Keratinocyte (primary cell): ENCODE data around the gene SAFB. TPM values are rescaled to one million over a fixed set of nuclear protein-coding genes. Genes with fewer than 3 reads are reported as not detected.
A peak's percentile ranks its signal among the peaks of the same experiment; 100 is the strongest.

Experiments used
- DNase-seq: peaks from one replicate; pipeline ENCODE4 v3.0.0-alpha.2; 2011; ENCODE audit warnings: low read depth, missing footprints, low spot score
- FAIRE-seq: peaks from 2 replicates; lab custom pipeline; 2011; peaks lifted over from hg19 to GRCh38; lab: Jason Lieb, UNC
- H2AFZ ChIP-seq: 2 replicates; pipeline ENCODE4 v1.6.0; 2012; ENCODE audit warnings: low read length, control low read depth, inconsistent platforms; ENCODE audit not compliant: control insufficient read depth
- H3K27ac ChIP-seq: 2 replicates; pipeline ENCODE4 v1.5.1; 2011; ENCODE audit warnings: low read length; ENCODE audit not compliant: control insufficient read depth, insufficient read depth
- H3K27me3 ChIP-seq: 3 replicates; pipeline ENCODE4 v1.6.0; 2011; ENCODE audit warnings: low read length; ENCODE audit not compliant: control insufficient read depth, insufficient read depth; ENCODE audit errors: extremely low read depth
- H3K36me3 ChIP-seq, 2 experiments: 2 replicates in 1 of 2; 3 replicates in 1 of 2; pipeline ENCODE4 v1.5.1; 2011; ENCODE audit warnings: low read length in 2 of 2, mild to moderate bottlenecking in 1 of 2; ENCODE audit not compliant: control insufficient read depth in 2 of 2, insufficient read depth in 2 of 2; ENCODE audit errors: extremely low read depth in 1 of 2
- H3K4me1 ChIP-seq: 3 replicates; pipeline ENCODE4 v1.5.1; 2011; ENCODE audit warnings: low read length; ENCODE audit not compliant: control insufficient read depth, insufficient read depth; ENCODE audit errors: extremely low read depth
- H3K4me2 ChIP-seq: 3 replicates; pipeline ENCODE4 v1.6.0; 2011; ENCODE audit warnings: low read depth, low read length; ENCODE audit not compliant: control insufficient read depth, insufficient read depth; ENCODE audit errors: extremely low read depth
- H3K4me3 ChIP-seq, 3 experiments: fragments of 200-600 bp in 1 of 3; sonication (generic) in 1 of 3; 2 replicates in 2 of 3; 3 replicates in 1 of 3; pipeline ENCODE4 v1.5.1; 2011 to 2016; ENCODE audit warnings: low read length in 3 of 3, mild to moderate bottlenecking in 3 of 3, control low read depth in 2 of 3, inconsistent platforms in 1 of 3, low read depth in 1 of 3, mixed read lengths in 1 of 3, mixed run types in 1 of 3, moderate library complexity in 1 of 3; ENCODE audit not compliant: control insufficient read depth in 2 of 3, insufficient read depth in 2 of 3; ENCODE audit errors: extremely low read depth in 1 of 3
- H3K79me2 ChIP-seq: 2 replicates; pipeline ENCODE4 v1.6.0; 2012; ENCODE audit warnings: low read length; ENCODE audit not compliant: control insufficient read depth, insufficient read depth
- H3K9ac ChIP-seq: 3 replicates; pipeline ENCODE4 v1.6.0; 2011; ENCODE audit warnings: low read length; ENCODE audit not compliant: control insufficient read depth, insufficient read depth; ENCODE audit errors: extremely low read depth
- H3K9me1 ChIP-seq: 3 replicates; pipeline ENCODE4 v1.6.0; 2011; ENCODE audit warnings: low read length; ENCODE audit not compliant: control insufficient read depth, insufficient read depth; ENCODE audit errors: extremely low read depth
- H3K9me3 ChIP-seq: 2 replicates; pipeline ENCODE4 v1.5.1; 2012; ENCODE audit warnings: low read depth, low read length; ENCODE audit not compliant: control insufficient read depth
- H4K20me1 ChIP-seq: 3 replicates; pipeline ENCODE4 v1.6.0; 2011; ENCODE audit warnings: low read length; ENCODE audit not compliant: control insufficient read depth, insufficient read depth; ENCODE audit errors: extremely low read depth
- EZH2 ChIP-seq: IDR thresholded peaks from one replicate; pipeline ENCODE4 v1.6.1; 2012; ENCODE audit warnings: inconsistent platforms, mild to moderate bottlenecking, low read length, moderate library complexity
- dilution Hi-C: fragments of 300-500 bp; cut with MboI; formaldehyde crosslinking; loops from one replicate; pipeline ENCODE4 v1.7.0; 2020; ENCODE audit warnings: low sequenced_read_pairs; ENCODE audit not compliant: extremely low pct_ligation_motif_present
- polyA plus RNA-seq, 5 experiments: library from polyadenylated mRNA; depleted of rRNA in 3 of 5; stranded (reverse) in 3 of 5; stranded (forward) in 1 of 5; unstranded in 1 of 5; fragments of >200 nt; gene quantifications; 1 replicate in 1 of 5; 2 replicates in 3 of 5; 3 replicates in 1 of 5; pipeline versions ENCODE4 v1.2.1 to v1.2.3, GENCODE V29; 2011 to 2012; ENCODE audit warnings: missing spikeins in 2 of 5, low read depth in 1 of 5, low replicate concordance in 1 of 5
- TF ChIP-seq, protein P1 (sequence below), 3 experiments: IDR thresholded peaks in 1 of 3; conservative IDR thresholded peaks in 1 of 3; optimal IDR thresholded peaks in 1 of 3; 2 replicates in 2 of 3; 3 replicates in 1 of 3; pipeline versions ENCODE3 to v1.5.1; 2011; ENCODE audit warnings: low read length in 3 of 3, mild to moderate bottlenecking in 3 of 3, moderate library complexity in 2 of 3, control low read depth in 1 of 3, inconsistent platforms in 1 of 3; ENCODE audit not compliant: insufficient read depth in 2 of 3; ENCODE audit errors: extremely low read depth in 1 of 3

The SAFB gene
- polyA plus RNA-seq, 1 donor (not counting 4 experiments of a cell fraction or from before 2014, with no cell fraction given): 34.0 TPM

DNA sequence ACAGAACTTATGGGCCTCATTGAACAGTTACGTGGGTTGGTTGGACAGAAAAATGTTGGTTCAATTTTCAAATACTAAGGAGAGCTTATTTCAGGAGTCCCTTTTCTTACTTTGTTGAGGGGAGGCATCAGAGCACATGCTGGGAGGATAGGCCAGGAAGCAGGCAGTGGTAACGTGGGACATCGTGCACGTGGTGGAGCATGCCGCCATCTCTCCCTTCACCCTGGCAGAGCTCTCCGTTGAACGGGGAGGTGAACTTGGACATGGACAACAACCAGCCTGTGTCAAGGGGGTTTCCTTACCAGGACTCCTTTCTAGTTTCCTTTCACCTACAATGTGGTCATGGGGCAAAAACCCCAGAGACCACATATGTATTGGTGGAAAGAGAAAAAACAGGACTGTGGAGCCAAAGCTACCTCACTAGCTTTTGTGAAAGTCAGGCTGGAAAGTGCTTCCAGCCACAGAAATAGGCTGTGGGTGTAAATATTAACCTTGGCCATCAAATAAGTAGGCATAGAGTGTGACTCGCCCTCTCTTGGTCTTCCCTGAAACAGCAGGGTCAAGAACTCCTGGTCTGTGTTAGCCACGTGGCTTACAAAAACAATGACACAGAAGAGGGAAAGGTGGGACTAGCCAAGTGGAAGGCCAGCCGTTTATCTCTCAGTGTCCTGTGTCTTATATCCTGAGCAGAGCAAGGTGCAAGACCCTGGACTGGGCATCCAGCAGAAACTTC, 43.1 kb downstream of the SAFB start:
- FAIRE-seq (no peak), DNase-seq (no peak)
- H3K9me1 ChIP-seq: no peaks in the 10 kb centered on the region
- no peaks in the 10 kb centered on the region for H3K9me3 ChIP-seq
- no peaks in the 10 kb centered on the region for H4K20me1 ChIP-seq
- peaks cover 49 to 53% of the 10 kb centered on the region in 2 experiments for H3K36me3 ChIP-seq
- no peaks in the 10 kb centered on the region for H3K27me3 ChIP-seq
- no peak overlapping the region for H3K4me2 ChIP-seq
- H3K27ac ChIP-seq: no peak overlapping the region
- dilution Hi-C loops: no loop called here
- TF ChIP-seq, protein P1, sequence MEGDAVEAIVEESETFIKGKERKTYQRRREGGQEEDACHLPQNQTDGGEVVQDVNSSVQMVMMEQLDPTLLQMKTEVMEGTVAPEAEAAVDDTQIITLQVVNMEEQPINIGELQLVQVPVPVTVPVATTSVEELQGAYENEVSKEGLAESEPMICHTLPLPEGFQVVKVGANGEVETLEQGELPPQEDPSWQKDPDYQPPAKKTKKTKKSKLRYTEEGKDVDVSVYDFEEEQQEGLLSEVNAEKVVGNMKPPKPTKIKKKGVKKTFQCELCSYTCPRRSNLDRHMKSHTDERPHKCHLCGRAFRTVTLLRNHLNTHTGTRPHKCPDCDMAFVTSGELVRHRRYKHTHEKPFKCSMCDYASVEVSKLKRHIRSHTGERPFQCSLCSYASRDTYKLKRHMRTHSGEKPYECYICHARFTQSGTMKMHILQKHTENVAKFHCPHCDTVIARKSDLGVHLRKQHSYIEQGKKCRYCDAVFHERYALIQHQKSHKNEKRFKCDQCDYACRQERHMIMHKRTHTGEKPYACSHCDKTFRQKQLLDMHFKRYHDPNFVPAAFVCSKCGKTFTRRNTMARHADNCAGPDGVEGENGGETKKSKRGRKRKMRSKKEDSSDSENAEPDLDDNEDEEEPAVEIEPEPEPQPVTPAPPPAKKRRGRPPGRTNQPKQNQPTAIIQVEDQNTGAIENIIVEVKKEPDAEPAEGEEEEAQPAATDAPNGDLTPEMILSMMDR (optimal IDR thresholded peaks at IDR 0.05 in 1 of 3, IDR thresholded peaks at IDR 0.05 in 1 of 3, conservative IDR thresholded peaks at IDR 0.05 in 1 of 3; ENCODE audit: extremely low read depth in 1 of 3, insufficient read depth in 2 of 3, low read length in 3 of 3): peak in 1 of 3 experiments; percentile 10
- no peak for TF ChIP-seq EZH2
- H3K79me2 ChIP-seq: no peaks in the 10 kb centered on the region
- no peak overlapping the region for H3K4me3 ChIP-seq
- H2AFZ ChIP-seq: no peak overlapping the region
- no peak overlapping the region for H3K9ac ChIP-seq
- no peaks in the 10 kb centered on the region for H3K4me1 ChIP-seq

DNA sequence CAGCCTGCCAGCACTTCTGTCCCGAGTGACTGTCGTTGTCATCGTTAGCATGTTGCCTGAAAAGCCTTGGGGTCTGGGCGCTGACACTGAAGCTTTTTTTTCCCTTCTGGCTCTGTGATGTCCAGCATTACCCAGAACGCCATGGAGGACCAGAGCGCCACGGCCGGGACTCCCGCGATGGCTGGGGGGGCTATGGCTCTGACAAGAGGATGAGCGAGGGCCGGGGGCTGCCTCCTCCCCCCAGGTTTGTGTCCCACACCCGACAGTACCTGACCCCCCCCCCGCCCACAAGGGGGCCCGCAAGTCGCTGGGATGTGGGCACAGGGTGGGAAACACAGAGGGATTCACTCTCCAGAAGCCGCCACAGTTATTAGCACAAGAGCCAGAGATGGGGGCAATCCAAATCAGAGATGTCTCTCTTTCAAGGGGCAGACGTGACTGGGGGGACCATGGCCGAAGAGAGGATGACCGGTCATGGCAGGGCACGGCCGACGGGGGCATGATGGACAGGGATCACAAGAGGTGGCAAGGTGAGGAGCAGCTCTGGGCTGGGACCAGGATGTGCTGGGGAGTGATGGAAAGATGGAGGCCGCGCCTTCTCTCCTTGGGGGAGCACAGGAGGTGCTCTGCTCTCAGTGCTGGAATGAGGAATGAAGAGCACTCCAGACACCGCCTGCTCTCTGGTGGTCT, 44.2 kb downstream of the SAFB start:
- no peak for FAIRE-seq
- Histone ChIP-seq H4K20me1 (no peaks in the 10 kb centered on the region), H3K9me1 (no peaks in the 10 kb centered on the region), H3K79me2 (no peaks in the 10 kb centered on the region), H2AFZ (no peak overlapping the region), H3K9me3 (no peaks in the 10 kb centered on the region), H3K4me1 (no peaks in the 10 kb centered on the region), H3K36me3 (peaks cover 44 to 49% of the 10 kb centered on the region in 2 experiments), H3K4me2 (no peak overlapping the region), H3K9ac (no peak overlapping the region), H3K4me3 (no peak overlapping the region), H3K27me3 (no peaks in the 10 kb centered on the region), H3K27ac (no peak overlapping the region)
- TF ChIP-seq, protein P1 (optimal IDR thresholded peaks at IDR 0.05 in 1 of 3, IDR thresholded peaks at IDR 0.05 in 1 of 3, conservative IDR thresholded peaks at IDR 0.05 in 1 of 3; ENCODE audit: extremely low read depth in 1 of 3, insufficient read depth in 2 of 3, low read length in 3 of 3): no peak
- no peak for TF ChIP-seq EZH2
- DNase-seq: no peak
- dilution Hi-C loops: no loop called here
